Mesenchymal stem cell (in vitro differentiated cells and primary cell): ENCODE measurements around the gene CHST11. TPM values are rescaled to one million over a fixed set of nuclear protein-coding genes. Genes with fewer than 3 reads are reported as not detected.

Experiments
- DNase-seq: peaks from one replicate; pipeline ENCODE4 v3.0.0-alpha.2; 2013
- H2AFZ ChIP-seq: one replicate; pipeline ENCODE4 v1.6.1; 2013; ENCODE audit warnings: low read depth, mild to moderate bottlenecking, control low read depth, inconsistent platforms, low read length, moderate library complexity
- H2AK5ac ChIP-seq: 2 replicates; pipeline ENCODE4 v1.6.1; 2013; ENCODE audit warnings: low read length, moderate library complexity, mild to moderate bottlenecking, inconsistent platforms; ENCODE audit not compliant: severe bottlenecking
- H2BK120ac ChIP-seq: one replicate; pipeline ENCODE4 v1.6.1; 2013; ENCODE audit warnings: low read depth, mild to moderate bottlenecking, inconsistent platforms, low read length, moderate library complexity
- H2BK12ac ChIP-seq, 2 experiments: one replicate each; pipeline ENCODE4 v1.6.1; 2013; ENCODE audit warnings: inconsistent platforms in 2 of 2, low read length in 2 of 2, mild to moderate bottlenecking in 2 of 2, moderate library complexity in 2 of 2, control low read depth in 1 of 2
- H2BK15ac ChIP-seq: one replicate; pipeline ENCODE4 v1.6.1; 2013; ENCODE audit warnings: mild to moderate bottlenecking, low read depth, inconsistent platforms; ENCODE audit not compliant: poor library complexity, severe bottlenecking
- H2BK5ac ChIP-seq: 2 replicates; pipeline ENCODE4 v1.6.1; 2013; ENCODE audit warnings: low read depth, mild to moderate bottlenecking, low read length, control low read depth, inconsistent platforms; ENCODE audit not compliant: poor library complexity, severe bottlenecking
- H3K14ac ChIP-seq, 2 experiments: one replicate each; pipeline ENCODE4 v1.6.1; 2013; ENCODE audit warnings: inconsistent platforms in 2 of 2, low read length in 2 of 2, control low read depth in 1 of 2, mild to moderate bottlenecking in 1 of 2, moderate library complexity in 1 of 2
- H3K18ac ChIP-seq, 2 experiments: one replicate each; pipeline ENCODE4 v1.6.1; 2013; ENCODE audit warnings: inconsistent platforms in 2 of 2, low read length in 2 of 2, control low read depth in 1 of 2, low read depth in 1 of 2, mild to moderate bottlenecking in 1 of 2
- H3K23ac ChIP-seq, 2 experiments: one replicate each; pipeline ENCODE4 v1.6.1; 2013; ENCODE audit warnings: inconsistent platforms in 2 of 2, low read length in 2 of 2, mild to moderate bottlenecking in 2 of 2, moderate library complexity in 2 of 2, control low read depth in 1 of 2
- H3K27ac ChIP-seq: 2 replicates; pipeline ENCODE4 v1.5.1; 2013; ENCODE audit warnings: mild to moderate bottlenecking, moderate library complexity, low read length, control low read depth, inconsistent platforms; ENCODE audit not compliant: poor library complexity, severe bottlenecking
- H3K27me3 ChIP-seq, 2 experiments: 2 replicates each; pipeline versions ENCODE4 v1.6.1 to v1.7.0; 2013; ENCODE audit warnings: low read length in 2 of 2, mild to moderate bottlenecking in 2 of 2, moderate library complexity in 2 of 2, control low read depth in 1 of 2, inconsistent platforms in 1 of 2; ENCODE audit not compliant: control insufficient read depth in 1 of 2, insufficient read depth in 1 of 2
- H3K36me3 ChIP-seq, 2 experiments: 2 replicates each; pipeline versions ENCODE4 v1.6.1 to v1.7.0; 2013; ENCODE audit warnings: low read length in 2 of 2, control low read depth in 1 of 2, inconsistent platforms in 1 of 2, low read depth in 1 of 2, mild to moderate bottlenecking in 1 of 2; ENCODE audit not compliant: insufficient read depth in 2 of 2, control insufficient read depth in 1 of 2
- H3K4ac ChIP-seq, 2 experiments: one replicate each; pipeline ENCODE4 v1.6.1; 2013; ENCODE audit warnings: inconsistent platforms in 2 of 2, low read length in 2 of 2, mild to moderate bottlenecking in 2 of 2, moderate library complexity in 2 of 2, control low read depth in 1 of 2, low read depth in 1 of 2
- H3K4me1 ChIP-seq: 2 replicates; pipeline ENCODE4 v1.6.1; 2013; ENCODE audit warnings: low read depth, low read length, control low read depth; ENCODE audit not compliant: control insufficient read depth, insufficient read depth
- H3K4me2 ChIP-seq: 2 replicates; pipeline ENCODE4 v1.6.1; 2013; ENCODE audit warnings: low read length, mild to moderate bottlenecking, inconsistent platforms; ENCODE audit not compliant: poor library complexity, severe bottlenecking
- H3K4me3 ChIP-seq, 2 experiments: 2 replicates each; pipeline versions ENCODE4 v1.5.1 to v1.7.0; 2013; ENCODE audit warnings: low read length in 2 of 2, mild to moderate bottlenecking in 2 of 2, control low read depth in 1 of 2, low read depth in 1 of 2; ENCODE audit not compliant: insufficient read depth in 1 of 2
- H3K79me1 ChIP-seq: replicated peaks from 2 replicates; pipeline ENCODE4 v1.6.1; 2013; ENCODE audit warnings: mild to moderate bottlenecking, control low read depth, low read length, inconsistent platforms; ENCODE audit not compliant: poor library complexity, severe bottlenecking
- H3K9ac ChIP-seq: 2 replicates; pipeline ENCODE4 v1.7.0; 2013; ENCODE audit warnings: mild to moderate bottlenecking, low read length, moderate library complexity
- H3K9me3 ChIP-seq: 2 replicates; pipeline ENCODE4 v1.7.0; 2013; ENCODE audit warnings: mild to moderate bottlenecking, low read length; ENCODE audit not compliant: control insufficient read depth
- H4K8ac ChIP-seq: one replicate; pipeline ENCODE4 v1.6.1; 2013; ENCODE audit warnings: inconsistent platforms, mild to moderate bottlenecking, low read length, moderate library complexity
- H4K91ac ChIP-seq: one replicate; pipeline ENCODE4 v1.6.1; 2013; ENCODE audit warnings: mild to moderate bottlenecking, low read length, inconsistent platforms
- WGBS: methylation state at CpG from one replicate; pipeline ENCODE4 v1.1.7; 2013; ENCODE audit warnings: mixed read lengths; 5-methylcytosine and 5-hydroxymethylcytosine counted together
- polyA plus RNA-seq, 2 experiments: library from polyadenylated mRNA; stranded (reverse); fragments of 200-250 nt; gene quantifications; one replicate each; pipeline ENCODE4 v1.2.3, GENCODE V29; 2013

CHST11 gene
- 17.4 TPM for polyA plus RNA-seq (2013, experiment 1 of 2)
- 16.4 TPM for polyA plus RNA-seq (2013, experiment 2 of 2)

DNA sequence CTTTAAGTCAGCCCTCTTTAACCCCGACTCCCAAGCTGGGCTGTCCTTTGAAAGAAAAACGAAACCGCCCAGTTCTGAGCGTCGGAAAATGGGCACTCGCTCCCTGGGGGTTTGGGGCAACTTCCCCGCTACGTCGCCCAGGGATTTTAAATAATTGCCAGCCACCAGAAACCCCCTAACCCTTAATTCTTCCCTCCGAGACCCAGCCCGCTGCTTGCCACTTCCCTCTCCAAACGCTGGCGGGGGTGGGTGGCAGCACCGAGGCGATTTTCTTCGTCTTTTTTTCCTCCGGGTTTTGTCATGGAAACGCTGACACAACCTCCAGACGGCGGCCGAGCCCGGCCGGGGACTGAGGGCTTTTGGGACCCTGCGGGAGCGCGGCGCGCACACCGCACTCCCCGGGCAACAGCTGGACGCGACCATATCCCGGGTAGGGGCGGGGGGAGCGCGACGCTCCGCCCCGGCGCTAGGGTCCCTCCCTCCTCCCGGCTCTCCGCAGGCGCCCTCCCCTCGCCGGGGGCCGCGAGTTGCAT lies at the start of gene CHST11:
Gene CHST11, plus strand, starts transcription at position 532 of the 533 bp plus-strand sequence.
- Histone ChIP-seq H3K79me1 (no peaks in the 10 kb centered on the region), H2AFZ (peak within 1 kb of the TSS; percentile 86), H3K23ac (peak within 1 kb of the TSS in 1 of 2 experiments; percentile 95), H2BK120ac (peak within 1 kb of the TSS; percentile 74), H3K36me3 (no peaks in the 10 kb centered on the region), H3K27me3 (peaks cover 0 to 7% of the 10 kb centered on the region in 2 experiments), H4K8ac (peak within 1 kb of the TSS; percentile 76), H2BK15ac (peak within 1 kb of the TSS; percentile 65), H3K4me3 (peak within 1 kb of the TSS; percentile 74 to 93), H4K91ac (peak within 1 kb of the TSS; percentile 78), H3K4me2 (peak within 1 kb of the TSS; percentile 95), H2BK12ac (peak within 1 kb of the TSS in 1 of 2 experiments; percentile 80), H3K14ac (peak within 1 kb of the TSS in 1 of 2 experiments; percentile 93), H2AK5ac (no peak within 1 kb of the TSS), H3K9me3 (no peaks in the 10 kb centered on the region), H3K9ac (peak within 1 kb of the TSS; percentile 96), H3K4ac (peak within 1 kb of the TSS in 1 of 2 experiments; percentile 92), H3K18ac (peak within 1 kb of the TSS; percentile 66 to 90), H2BK5ac (no peak within 1 kb of the TSS), H3K4me1 (peaks cover 17% of the 10 kb centered on the region), H3K27ac (no peak within 1 kb of the TSS)
- under 1% methylated on average over 45 of the region's 47 CpGs for WGBS
- peak; percentile 95 for DNase-seq

DNA sequence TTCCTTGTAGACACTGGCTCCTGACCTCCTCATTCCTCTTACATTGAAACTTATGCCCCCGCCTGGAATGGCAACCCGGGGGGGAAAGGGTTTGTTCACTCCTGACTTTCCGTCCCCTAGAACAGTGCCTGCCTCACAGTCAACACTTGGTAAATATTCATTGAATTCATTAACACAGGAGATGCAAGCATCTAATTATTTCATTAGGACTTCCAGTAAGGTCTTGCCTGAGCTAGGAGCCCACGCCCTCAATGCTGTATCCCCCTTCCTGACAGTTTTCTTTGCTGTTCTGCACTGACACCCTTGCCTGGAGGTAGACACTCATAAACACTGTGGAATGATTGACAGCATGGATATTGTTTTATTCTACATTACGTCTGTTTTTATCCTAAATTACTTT lies 49.3 kb upstream of the CHST11 start:
- Histone ChIP-seq H4K8ac (no peak overlapping the region), H3K79me1 (no peaks in the 10 kb centered on the region), H2AFZ (no peak overlapping the region), H3K23ac (peak overlapping the region in 1 of 2 experiments; percentile 43), H3K4ac (no peak overlapping the region), H2BK12ac (no peak overlapping the region), H2BK5ac (no peak overlapping the region), H3K4me3 (no peak overlapping the region), H3K4me1 (peaks cover 5% of the 10 kb centered on the region), H3K4me2 (no peak overlapping the region), H3K36me3 (no peaks in the 10 kb centered on the region), H3K27ac (no peak overlapping the region), H3K14ac (no peak overlapping the region), H2BK15ac (no peak overlapping the region), H4K91ac (no peak overlapping the region), H3K9ac (no peak overlapping the region), H3K27me3 (no peaks in the 10 kb centered on the region), H3K9me3 (peaks cover 5% of the 10 kb centered on the region), H2AK5ac (no peak overlapping the region), H3K18ac (peak overlapping the region in 1 of 2 experiments; percentile 21), H2BK120ac (no peak overlapping the region)
- WGBS: 92% methylated on average over 4 of the region's 5 CpGs
- no peak for DNase-seq

DNA sequence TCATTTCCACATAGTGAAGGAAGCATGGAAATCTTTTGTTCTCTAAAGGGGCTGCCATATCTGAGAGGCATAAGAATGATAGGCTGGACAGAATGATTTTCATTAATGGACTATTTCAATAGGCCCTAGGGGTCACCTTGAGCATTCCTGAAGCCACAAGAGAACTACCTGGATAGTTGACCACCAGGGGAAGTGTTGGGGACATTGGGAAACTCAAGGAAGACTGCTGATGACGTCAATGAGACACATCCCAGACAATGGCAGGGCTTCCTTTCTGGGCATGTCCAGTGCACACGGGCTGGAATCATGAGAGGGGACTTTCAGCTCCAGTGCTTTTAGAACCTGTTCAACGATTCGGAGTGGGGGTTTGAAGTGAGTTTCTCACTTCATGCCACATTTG lies 48.8 kb upstream of the CHST11 start:
- DNase-seq: peak; percentile 6
- H3K18ac ChIP-seq: no peak overlapping the region

DNA sequence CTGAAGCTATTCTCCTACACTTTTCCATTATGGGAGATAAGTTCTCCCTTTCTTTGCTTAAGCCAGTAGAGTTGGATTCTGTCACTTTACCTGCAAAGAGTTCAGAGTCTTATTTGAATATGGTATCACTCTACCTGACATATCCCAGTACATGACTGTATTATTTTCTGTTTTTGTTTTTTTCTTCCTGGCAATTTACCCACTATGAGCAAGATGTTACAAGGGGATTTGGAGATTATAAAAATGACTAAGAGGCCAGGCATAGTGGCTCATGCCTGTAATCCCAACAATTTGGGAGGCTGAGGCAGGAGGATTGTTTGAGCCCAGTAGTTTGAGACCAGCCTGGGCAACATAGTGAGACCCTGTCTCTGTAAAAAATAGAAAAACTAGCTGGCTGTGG lies 46.4 kb upstream of the CHST11 start:
- Histone ChIP-seq H3K23ac (no peak overlapping the region), H2BK15ac (no peak overlapping the region), H3K4me2 (no peak overlapping the region), H2AK5ac (no peak overlapping the region), H3K27me3 (no peaks in the 10 kb centered on the region), H3K27ac (no peak overlapping the region), H3K9me3 (peaks cover 5% of the 10 kb centered on the region), H2BK5ac (no peak overlapping the region), H2AFZ (no peak overlapping the region), H2BK120ac (no peak overlapping the region), H3K79me1 (no peaks in the 10 kb centered on the region), H3K18ac (no peak overlapping the region), H3K4me1 (peaks cover 8% of the 10 kb centered on the region), H3K4me3 (no peak overlapping the region), H4K91ac (no peak overlapping the region), H3K4ac (no peak overlapping the region), H2BK12ac (no peak overlapping the region), H3K9ac (no peak overlapping the region), H3K36me3 (no peaks in the 10 kb centered on the region), H4K8ac (no peak overlapping the region), H3K14ac (no peak overlapping the region)
- no peak for DNase-seq

More for the DNA sequence above, 48.8 kb upstream of the CHST11 start:
- no peak overlapping the region for H3K4me3 ChIP-seq
- no peak overlapping the region for H4K8ac ChIP-seq
- no peak overlapping the region for H3K23ac ChIP-seq
- H3K9ac ChIP-seq: no peak overlapping the region
- H3K14ac ChIP-seq: no peak overlapping the region
- no peaks in the 10 kb centered on the region for H3K36me3 ChIP-seq
- no peak overlapping the region for H4K91ac ChIP-seq
- WGBS: 93% methylated on average over 4 of the region's 4 CpGs
- H2BK120ac ChIP-seq: no peak overlapping the region
- no peak overlapping the region for H2AK5ac ChIP-seq
- H3K4ac ChIP-seq: no peak overlapping the region
- peak overlapping the region in 1 of 2 experiments; percentile 18 for H2BK12ac ChIP-seq
- H3K4me2 ChIP-seq: no peak overlapping the region
- no peak overlapping the region for H2AFZ ChIP-seq
- H3K9me3 ChIP-seq: peaks cover 5% of the 10 kb centered on the region
- no peak overlapping the region for H2BK5ac ChIP-seq
- no peak overlapping the region for H2BK15ac ChIP-seq
- peaks cover 5% of the 10 kb centered on the region for H3K4me1 ChIP-seq
- no peaks in the 10 kb centered on the region for H3K27me3 ChIP-seq
- H3K27ac ChIP-seq: no peak overlapping the region
- H3K79me1 ChIP-seq: no peaks in the 10 kb centered on the region
